Femur (tissue), 1 donor: ENCODE measurements around the gene RABAC1.
"Not testable (repeated sequence)": the region's sequence is repeated elsewhere in the genome, so short reads cannot be mapped to it uniquely, and the experiment has no call there.

Source experiments
- DNase-seq: peaks from one replicate; pipeline ENCODE4 v3.0.0-alpha.2; 2017

Gene RABAC1

DNA sequence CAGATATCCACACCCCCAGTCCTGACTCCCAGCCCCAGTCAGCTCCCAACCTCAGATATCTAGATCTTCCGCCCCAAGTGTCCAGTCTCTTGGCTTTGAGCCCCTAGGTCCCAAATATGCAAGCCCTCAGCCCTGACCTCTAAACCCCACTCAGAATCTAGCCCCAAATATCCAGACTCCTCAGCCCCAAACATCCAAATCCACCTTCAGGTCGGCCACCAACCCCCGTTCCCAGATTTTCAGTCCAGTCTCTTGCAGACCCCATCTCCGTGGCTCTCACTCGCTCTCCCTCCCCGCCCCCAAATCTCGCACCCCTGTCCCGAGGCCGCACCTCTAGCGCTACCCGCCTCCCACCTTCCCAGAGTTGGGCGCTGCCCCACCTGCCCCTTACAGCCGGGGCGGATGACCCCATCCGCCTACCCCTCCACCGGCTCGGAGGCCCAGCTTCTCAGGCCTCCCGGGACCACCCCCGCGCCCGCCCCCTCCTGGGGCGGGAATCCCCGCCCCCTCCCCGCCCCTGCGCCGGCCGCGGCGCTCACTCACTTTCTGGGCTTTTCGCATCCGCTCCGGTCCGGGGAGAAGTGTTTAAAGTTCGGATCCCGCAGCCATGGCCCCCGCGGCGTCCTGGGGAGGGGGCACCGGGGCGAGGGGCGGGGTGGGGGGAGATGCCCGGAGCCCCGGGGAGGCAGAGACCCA, 31.5 kb downstream of the RABAC1 start:
- DNase-seq = no peak

GRCh38 chr19:41926763-41927496, 32.2 kb downstream of the RABAC1 start:
- no peak for DNase-seq

DNA sequence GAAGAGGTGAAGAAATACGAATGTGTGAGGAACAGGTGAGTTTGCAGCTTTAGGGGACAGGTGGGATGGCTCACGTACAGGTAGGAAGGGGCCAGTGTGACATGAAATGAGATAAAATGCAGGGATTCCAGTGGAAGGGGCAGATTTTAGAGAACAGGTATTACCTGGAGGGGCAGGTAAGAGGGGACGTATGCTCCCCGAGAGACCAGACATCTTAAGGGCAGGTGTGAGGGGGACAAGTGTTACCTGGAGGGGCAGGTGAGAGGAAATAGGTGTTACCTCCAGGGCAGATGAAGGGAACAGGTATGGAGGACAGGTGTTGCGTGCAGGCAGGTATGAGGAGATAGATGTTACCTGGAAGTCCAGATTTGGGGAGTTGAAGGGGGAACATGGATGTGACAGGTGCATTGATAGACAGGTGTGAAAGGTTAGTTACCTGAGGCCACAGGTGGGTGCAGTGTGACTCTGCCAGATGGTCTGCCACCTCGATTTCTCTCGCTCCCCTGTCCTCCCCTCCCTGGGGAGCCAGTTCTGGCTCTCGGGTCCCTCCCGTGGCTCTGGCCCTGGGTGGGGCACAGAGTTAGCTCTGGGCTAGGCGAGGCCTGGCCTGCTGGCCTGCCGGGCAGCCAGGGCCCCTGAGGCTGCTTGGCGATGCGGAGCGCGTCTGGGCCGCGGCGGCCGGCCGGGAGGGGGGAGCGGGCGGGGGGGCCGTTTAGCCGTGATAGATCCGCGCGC, 32.9 kb downstream of the RABAC1 start:
- no peak for DNase-seq

DNA sequence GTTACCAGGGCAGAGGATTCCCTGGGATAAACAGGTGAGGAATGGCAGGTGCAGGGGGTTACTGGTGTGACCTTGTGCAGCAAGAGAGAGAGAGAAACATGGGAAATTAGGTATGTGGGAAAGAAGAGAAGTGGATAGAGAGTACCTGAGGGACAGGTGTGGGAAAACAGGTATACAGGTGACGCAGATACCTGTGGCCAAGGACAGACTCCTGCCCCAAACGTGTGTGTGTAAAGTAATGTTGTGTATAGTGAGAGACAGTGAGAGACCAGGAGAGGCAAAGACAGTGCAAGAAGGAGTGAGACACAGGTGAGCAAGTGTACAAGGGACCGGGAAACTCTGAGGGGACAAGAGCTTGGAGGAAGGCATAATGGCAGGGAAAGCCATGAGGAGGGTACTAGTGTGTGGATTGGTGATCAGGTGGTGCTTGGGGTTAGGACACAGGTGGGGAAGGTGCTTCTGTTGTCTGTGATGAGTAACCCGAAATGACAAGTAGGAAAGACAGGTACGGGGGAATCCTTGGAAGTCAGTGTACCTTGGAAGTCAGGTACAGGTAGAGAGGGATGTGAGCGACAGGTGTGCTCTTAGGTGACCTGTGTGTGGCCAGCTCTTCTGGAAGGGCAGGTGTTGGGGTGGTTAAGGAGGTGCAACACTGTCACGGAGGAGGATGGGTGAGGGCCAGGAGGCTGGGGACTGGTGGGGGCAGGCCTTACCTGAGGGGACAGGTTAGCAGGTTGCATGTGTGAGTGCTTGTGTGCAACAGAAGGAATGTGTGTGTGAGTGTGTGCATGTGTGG, 33.7 kb downstream of the RABAC1 start:
- no peak for DNase-seq

GRCh38 chr19:41924151-41925145, 34.7 kb downstream of the RABAC1 start:
- DNase-seq = no peak

DNA sequence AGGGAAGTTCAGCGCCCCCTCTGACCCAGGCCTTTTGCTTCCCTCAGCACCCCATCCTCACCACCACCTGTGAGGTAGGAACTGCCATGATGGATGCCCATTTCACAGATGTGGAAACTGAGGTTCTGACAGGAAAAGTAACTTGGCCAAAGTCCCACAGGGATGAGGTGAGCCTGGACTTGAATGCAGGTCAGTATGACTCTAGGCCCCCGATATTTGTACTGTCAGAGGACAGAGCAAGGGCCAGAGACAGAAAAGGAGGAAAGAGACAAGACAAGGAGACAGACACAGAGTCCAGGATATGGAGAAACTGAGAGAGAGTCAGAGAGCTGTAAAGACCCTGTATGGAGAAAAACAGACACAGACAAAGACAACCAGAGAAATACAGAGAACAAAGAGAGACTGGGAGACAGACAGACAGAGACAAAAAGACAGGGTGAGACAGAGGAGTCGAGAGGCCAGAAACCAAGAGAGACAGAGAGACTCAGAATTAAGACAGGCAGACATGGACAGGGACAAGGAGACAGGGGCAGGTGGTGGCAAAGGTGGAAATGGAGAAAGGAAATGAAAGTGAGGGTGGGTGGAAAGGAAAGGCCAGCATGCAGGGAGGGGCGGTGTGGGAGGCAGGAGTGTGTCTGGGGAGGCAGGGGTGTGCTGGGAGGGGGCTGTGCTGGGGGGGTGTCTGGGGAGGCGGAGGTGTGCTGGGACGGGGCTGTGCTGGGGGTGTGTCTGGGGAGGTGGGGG, 35.9 kb downstream of the RABAC1 start:
- no peak for DNase-seq

DNA sequence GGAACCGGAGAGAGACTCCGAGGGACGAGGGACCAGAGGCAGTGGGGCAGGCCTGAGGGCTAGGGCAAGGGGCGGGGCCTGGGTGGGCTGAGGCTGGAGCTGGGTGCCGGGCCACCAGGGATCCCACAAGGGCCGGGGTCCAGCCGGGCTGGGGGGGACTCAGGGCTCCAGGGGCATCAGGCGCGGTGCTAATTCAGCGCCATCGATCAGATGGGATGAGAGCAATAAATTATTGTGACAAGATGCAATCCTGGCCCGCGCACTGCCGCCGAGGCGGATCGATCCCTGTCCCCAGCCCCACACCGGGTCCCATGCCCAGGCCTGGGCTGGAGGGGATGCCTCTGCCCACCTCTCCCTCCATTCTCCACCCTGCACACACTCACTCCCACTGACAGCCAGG, 36.5 kb downstream of the RABAC1 start:
- no peak for DNase-seq

- DNase-seq = no peak
These were observed 37.2 kb downstream of the RABAC1 start for GRCh38 chr19:41921577-41922576.

GRCh38 chr19:41920882-41921576, 38.1 kb downstream of the RABAC1 start:
- DNase-seq = no peak

DNA sequence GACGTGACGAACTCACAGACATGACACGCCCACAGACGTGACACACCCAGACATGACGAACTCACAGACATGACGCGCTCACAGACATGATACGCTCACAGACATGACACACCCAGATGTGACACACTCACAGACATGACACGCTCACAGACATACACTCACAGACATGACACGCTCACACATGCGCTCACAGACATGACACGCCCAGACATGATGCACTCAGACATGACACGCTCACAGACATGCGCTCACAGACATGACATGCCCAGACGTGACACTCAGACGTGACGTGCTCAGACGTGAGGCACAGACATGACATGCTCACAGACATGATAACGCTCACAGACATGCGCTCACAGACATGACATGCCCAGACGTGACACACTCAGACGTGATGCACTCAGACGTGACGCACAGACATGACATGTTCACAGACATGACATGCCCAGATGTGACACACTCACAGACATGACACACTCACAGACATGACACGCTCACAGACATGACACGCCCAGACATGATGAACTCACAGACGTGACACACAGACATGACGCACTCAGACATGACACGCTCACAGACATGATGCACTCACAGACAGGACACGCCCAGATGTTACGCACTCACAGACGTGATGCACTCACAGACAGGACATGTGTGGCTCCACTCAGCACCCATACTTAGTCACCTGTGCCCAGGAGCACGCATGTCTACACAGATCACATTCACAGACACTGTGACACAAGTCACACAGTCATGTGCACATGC, 39.0 kb downstream of the RABAC1 start:
- no peak for DNase-seq

- DNase-seq = no peak
These were observed 40.4 kb downstream of the RABAC1 start for GRCh38 chr19:41918653-41919244.

DNA sequence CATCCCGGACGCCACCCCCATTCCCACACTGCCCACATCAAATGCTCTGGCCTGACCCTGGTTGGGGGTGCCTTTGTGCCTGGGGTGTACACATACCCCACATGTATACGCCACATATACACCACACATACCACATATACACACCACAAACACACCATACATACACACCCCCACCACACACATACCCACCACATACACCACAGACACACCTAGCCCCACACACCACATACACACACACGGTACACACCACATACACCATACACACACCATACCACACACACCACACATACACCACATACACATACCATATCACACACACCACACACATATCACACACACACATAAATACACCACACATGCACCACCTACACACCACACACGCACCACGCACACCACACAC, 41.0 kb downstream of the RABAC1 start:
- no peak for DNase-seq

DNA sequence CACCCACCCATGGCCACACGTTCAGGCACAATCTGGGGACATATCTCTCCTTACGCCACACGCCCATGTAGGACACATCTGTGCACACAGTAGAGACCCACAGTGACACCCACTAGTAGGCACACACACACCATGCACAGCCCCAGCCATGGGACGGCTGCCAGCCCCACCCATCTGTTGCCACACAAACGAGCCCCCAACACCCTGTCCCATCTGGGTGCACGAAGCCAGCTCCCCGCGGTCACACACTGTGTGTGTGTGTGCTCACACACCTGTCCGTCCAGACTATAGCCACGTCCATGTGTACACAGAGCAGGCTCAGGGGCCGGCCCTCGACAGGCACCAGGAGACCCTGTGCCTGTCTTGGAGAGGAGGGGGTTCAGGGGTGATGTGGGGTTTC, 41.4 kb downstream of the RABAC1 start:
- DNase-seq = no peak

DNA sequence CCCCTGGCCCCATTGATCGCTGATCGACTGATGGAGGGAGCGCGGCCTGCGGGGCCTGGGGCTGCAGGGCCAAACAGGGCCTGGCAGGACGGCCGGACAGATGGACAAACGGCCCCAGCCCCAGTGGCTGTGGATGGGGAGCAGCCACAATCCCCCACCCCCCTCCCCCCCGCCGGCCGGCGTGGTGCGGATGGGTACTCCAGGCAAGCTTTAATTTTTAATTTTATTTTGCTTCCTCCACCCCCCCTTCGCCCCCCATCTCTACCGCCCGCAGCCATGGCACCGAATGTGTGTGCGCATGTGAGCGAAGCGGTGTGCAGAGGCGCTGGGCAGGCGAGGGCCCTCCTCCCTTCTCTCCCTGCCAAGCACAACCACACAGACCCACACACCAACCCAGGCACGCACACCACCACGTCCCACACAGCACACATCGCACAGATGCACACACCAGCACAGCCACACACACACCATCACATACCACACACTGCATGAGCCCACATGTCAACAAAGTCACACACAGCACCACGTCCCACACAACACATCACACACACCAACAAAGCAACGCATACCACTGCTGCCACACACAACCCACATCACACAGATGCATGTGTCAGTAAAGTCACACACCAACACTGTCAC, 43.2 kb downstream of the RABAC1 start:
- no peak for DNase-seq

- no peak for DNase-seq
These were observed 43.9 kb downstream of the RABAC1 start for GRCh38 chr19:41915021-41915775.

DNA sequence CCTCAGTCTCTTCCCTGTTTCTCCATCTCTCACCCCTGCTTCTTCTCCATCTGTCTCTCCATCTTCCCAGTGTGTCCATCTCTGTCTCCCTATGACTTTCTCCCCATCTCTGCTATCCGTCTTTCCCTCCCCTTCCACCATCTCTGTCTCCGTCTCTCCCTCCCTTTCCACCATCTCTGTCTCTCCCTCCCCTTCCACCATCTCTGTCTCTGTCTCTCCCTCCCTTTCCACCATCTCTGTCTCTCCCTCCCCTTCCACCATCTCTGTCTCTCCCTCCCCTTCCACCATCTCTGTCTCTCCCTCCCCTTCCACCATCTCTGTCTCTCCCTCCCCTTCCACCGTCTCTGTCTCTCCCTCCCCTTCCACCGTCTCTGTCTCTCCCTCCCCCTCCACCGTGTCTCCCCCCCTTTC, 44.7 kb downstream of the RABAC1 start:
- not testable (repeated sequence) for DNase-seq
